Activated T-cell treated with anti-CD3 and anti-CD28 coated beads, Interleukin-2, amount 50 U/mL, for 72 hours (primary cell): ENCODE results near the gene TLR10. TPM values are rescaled to one million over a fixed set of nuclear protein-coding genes. Genes with fewer than 3 reads are reported as not detected.
"Not testable (repeated sequence)": the region's sequence is repeated elsewhere in the genome, so short reads cannot be mapped to it uniquely, and the experiment has no call there.

Source experiments
- ATAC-seq, 2 donors: fragments of 150-1000 bp; cut with Tn5 transposase; replicated peaks in 1 of 2; 2 replicates each; pipeline ENCODE4 v1.10.0; 2021; ENCODE audit warnings: moderate library complexity in 2 of 2, mild to moderate bottlenecking in 1 of 2
- DNase-seq, 2 donors: peaks; one replicate each; pipeline ENCODE4 v3.0.0; 2021 to 2022; ENCODE audit warnings: mixed read lengths in 1 of 2
- H3K27ac Mint-ChIP-seq: one replicate; pipeline ENCODE4 v1.8.0; 2022; ENCODE audit warnings: mild to moderate bottlenecking, moderate library complexity, mixed read lengths
- H3K27me3 Mint-ChIP-seq: one replicate; pipeline ENCODE4 v1.8.0; 2022; ENCODE audit warnings: low read depth, mixed read lengths
- H3K36me3 Mint-ChIP-seq, 2 donors: one replicate each; pipeline ENCODE4 v1.8.0; 2022; ENCODE audit warnings: mixed read lengths in 2 of 2, mild to moderate bottlenecking in 1 of 2; ENCODE audit not compliant: insufficient read depth in 2 of 2
- H3K4me1 Mint-ChIP-seq: one replicate; pipeline ENCODE4 v1.8.0; 2022; ENCODE audit warnings: low read depth, mixed read lengths
- H3K4me3 Mint-ChIP-seq, 2 donors: one replicate each; pipeline ENCODE4 v1.8.0; 2022; ENCODE audit warnings: mild to moderate bottlenecking in 2 of 2, mixed read lengths in 2 of 2, moderate library complexity in 2 of 2
- H3K9me3 Mint-ChIP-seq, 2 donors: one replicate each; pipeline ENCODE4 v1.8.0; 2022; ENCODE audit warnings: mixed read lengths in 2 of 2
- total RNA-seq, 2 donors: library from RNA; stranded (reverse); gene quantifications; one replicate each; pipeline ENCODE4 v1.2.3, GENCODE V29; 2022

Gene TLR10
- total RNA-seq, 2 donors from 2014 or later: 0.12 TPM; not detected in 1

- peaks cover 3 to 6% of the 10 kb centered on the region in 2 donors for H3K9me3 Mint-ChIP-seq
- H3K4me3 Mint-ChIP-seq: no peak overlapping the region
- no peaks in the 10 kb centered on the region for H3K4me1 Mint-ChIP-seq
- no peak overlapping the region for H3K27ac Mint-ChIP-seq
- peaks cover 3 to 8% of the 10 kb centered on the region in 2 donors for H3K36me3 Mint-ChIP-seq
- ATAC-seq (no peak), DNase-seq (no peak)
- H3K27me3 Mint-ChIP-seq: no peaks in the 10 kb centered on the region
These were observed 5.5 kb upstream of the TLR10 start for GRCh38 chr4:38788317-38788716.

- Mint-ChIP-seq H3K27ac (no peak overlapping the region), H3K4me1 (peaks cover 2% of the 10 kb centered on the region), H3K9me3 (peaks cover 3 to 6% of the 10 kb centered on the region in 2 donors), H3K4me3 (no peak overlapping the region), H3K36me3 (peaks cover 3 to 8% of the 10 kb centered on the region in 2 donors), H3K27me3 (no peaks in the 10 kb centered on the region)
- DNase-seq (no peak), ATAC-seq (no peak)
These were observed 4.9 kb upstream of the TLR10 start for GRCh38 chr4:38787693-38788092.

GRCh38 chr4:38785901-38786402, 3.2 kb upstream of the TLR10 start:
- no peak for ATAC-seq
- no peak overlapping the region for H3K27ac Mint-ChIP-seq
- H3K27me3 Mint-ChIP-seq: no peaks in the 10 kb centered on the region
- peaks cover 3 to 8% of the 10 kb centered on the region in 2 donors for H3K36me3 Mint-ChIP-seq
- H3K4me1 Mint-ChIP-seq: peaks cover 5% of the 10 kb centered on the region
- H3K9me3 Mint-ChIP-seq: peaks cover 1 to 3% of the 10 kb centered on the region in 2 donors
- no peak for DNase-seq
- no peak overlapping the region for H3K4me3 Mint-ChIP-seq

GRCh38 chr4:38785041-38785790, 2.4 kb upstream of the TLR10 start:
- Mint-ChIP-seq H3K36me3 (peaks cover 3% of the 10 kb centered on the region in 2 donors), H3K9me3 (peaks cover 1 to 3% of the 10 kb centered on the region in 2 donors), H3K4me3 (no peak overlapping the region), H3K27me3 (no peaks in the 10 kb centered on the region), H3K4me1 (peaks cover 5% of the 10 kb centered on the region), H3K27ac (no peak overlapping the region)
- ATAC-seq: no peak
- DNase-seq: no peak

- no peaks in the 10 kb centered on the region for H3K27me3 Mint-ChIP-seq
- no peak overlapping the region for H3K4me3 Mint-ChIP-seq
- H3K4me1 Mint-ChIP-seq: peaks cover 5% of the 10 kb centered on the region
- DNase-seq: no peak
- no peak for ATAC-seq
- H3K9me3 Mint-ChIP-seq: no peaks in the 10 kb centered on the region
- no peak overlapping the region for H3K27ac Mint-ChIP-seq
- no peaks in the 10 kb centered on the region for H3K36me3 Mint-ChIP-seq
These were observed 1.4 kb upstream of the TLR10 start for GRCh38 chr4:38784141-38784540.

- Mint-ChIP-seq H3K27me3 (no peaks in the 10 kb centered on the region), H3K27ac (no peak overlapping the region), H3K36me3 (no peaks in the 10 kb centered on the region), H3K9me3 (no peaks in the 10 kb centered on the region), H3K4me1 (peaks cover 5% of the 10 kb centered on the region), H3K4me3 (no peak overlapping the region)
- ATAC-seq: no peak
- DNase-seq: no peak
These were observed 295 bp upstream of the TLR10 start for GRCh38 chr4:38783109-38783460.

- no peak overlapping the region for H3K27ac Mint-ChIP-seq
- no peaks in the 10 kb centered on the region for H3K27me3 Mint-ChIP-seq
- ATAC-seq (no peak), DNase-seq (no peak)
- no peak overlapping the region for H3K4me3 Mint-ChIP-seq
- H3K9me3 Mint-ChIP-seq: peaks cover 2 to 3% of the 10 kb centered on the region in 2 donors
- H3K4me1 Mint-ChIP-seq: peaks cover 5% of the 10 kb centered on the region
- H3K36me3 Mint-ChIP-seq: peaks cover 0 to under 1% of the 10 kb centered on the region in 2 donors
These were observed 932 bp downstream of the TLR10 start for GRCh38 chr4:38781854-38782261.

- ATAC-seq: no peak
- peaks cover 2 to 3% of the 10 kb centered on the region in 2 donors for H3K9me3 Mint-ChIP-seq
These were observed 1.8 kb downstream of the TLR10 start for GRCh38 chr4:38780833-38781484.

GRCh38 chr4:38779790-38780189, 3.0 kb downstream of the TLR10 start:
- DNase-seq: no peak
- no peaks in the 10 kb centered on the region for H3K27me3 Mint-ChIP-seq
- H3K27ac Mint-ChIP-seq: no peak overlapping the region
- ATAC-seq: no peak
- H3K36me3 Mint-ChIP-seq: peaks cover 0 to 2% of the 10 kb centered on the region in 2 donors
- peaks cover 5% of the 10 kb centered on the region for H3K4me1 Mint-ChIP-seq
- H3K4me3 Mint-ChIP-seq: no peak overlapping the region
- H3K9me3 Mint-ChIP-seq: peaks cover 2 to 3% of the 10 kb centered on the region in 2 donors

More at GRCh38 chr4:38780833-38781484, 1.8 kb downstream of the TLR10 start:
- Mint-ChIP-seq H3K27me3 (no peaks in the 10 kb centered on the region), H3K27ac (no peak overlapping the region), H3K4me1 (peaks cover 5% of the 10 kb centered on the region), H3K4me3 (no peak overlapping the region), H3K36me3 (peaks cover 0 to 2% of the 10 kb centered on the region in 2 donors)
- no peak for DNase-seq

GRCh38 chr4:38777925-38778324, 4.9 kb downstream of the TLR10 start:
- not testable (repeated sequence) for H3K9me3 Mint-ChIP-seq, H3K27ac Mint-ChIP-seq, DNase-seq, H3K4me3 Mint-ChIP-seq, H3K4me1 Mint-ChIP-seq, H3K27me3 Mint-ChIP-seq, ATAC-seq, H3K36me3 Mint-ChIP-seq

- Mint-ChIP-seq H3K4me3 (no peak overlapping the region), H3K4me1 (no peaks in the 10 kb centered on the region), H3K36me3 (peaks cover 0 to 2% of the 10 kb centered on the region in 2 donors), H3K9me3 (peaks cover 2 to 3% of the 10 kb centered on the region in 2 donors), H3K27ac (no peak overlapping the region), H3K27me3 (no peaks in the 10 kb centered on the region)
- no peak for DNase-seq
- no peak for ATAC-seq
These were observed 7.5 kb downstream of the TLR10 start for GRCh38 chr4:38775326-38775725.

GRCh38 chr4:38774181-38774955, 8.4 kb downstream of the TLR10 start:
- Mint-ChIP-seq H3K4me1 (no peaks in the 10 kb centered on the region), H3K27me3 (no peaks in the 10 kb centered on the region), H3K9me3 (peaks cover 2 to 3% of the 10 kb centered on the region in 2 donors), H3K27ac (no peak overlapping the region), H3K36me3 (peaks cover 0 to 2% of the 10 kb centered on the region in 2 donors), H3K4me3 (no peak overlapping the region)
- DNase-seq (no peak), ATAC-seq (no peak)

- H3K36me3 Mint-ChIP-seq, DNase-seq, ATAC-seq, H3K27ac Mint-ChIP-seq, H3K4me1 Mint-ChIP-seq, H3K27me3 Mint-ChIP-seq, H3K9me3 Mint-ChIP-seq, H3K4me3 Mint-ChIP-seq: not testable (repeated sequence)
These were observed 12.5 kb downstream of the TLR10 start for GRCh38 chr4:38770281-38770680.
